ENCODE measurements around the gene CCDC78.

The CCDC78 gene

DNA sequence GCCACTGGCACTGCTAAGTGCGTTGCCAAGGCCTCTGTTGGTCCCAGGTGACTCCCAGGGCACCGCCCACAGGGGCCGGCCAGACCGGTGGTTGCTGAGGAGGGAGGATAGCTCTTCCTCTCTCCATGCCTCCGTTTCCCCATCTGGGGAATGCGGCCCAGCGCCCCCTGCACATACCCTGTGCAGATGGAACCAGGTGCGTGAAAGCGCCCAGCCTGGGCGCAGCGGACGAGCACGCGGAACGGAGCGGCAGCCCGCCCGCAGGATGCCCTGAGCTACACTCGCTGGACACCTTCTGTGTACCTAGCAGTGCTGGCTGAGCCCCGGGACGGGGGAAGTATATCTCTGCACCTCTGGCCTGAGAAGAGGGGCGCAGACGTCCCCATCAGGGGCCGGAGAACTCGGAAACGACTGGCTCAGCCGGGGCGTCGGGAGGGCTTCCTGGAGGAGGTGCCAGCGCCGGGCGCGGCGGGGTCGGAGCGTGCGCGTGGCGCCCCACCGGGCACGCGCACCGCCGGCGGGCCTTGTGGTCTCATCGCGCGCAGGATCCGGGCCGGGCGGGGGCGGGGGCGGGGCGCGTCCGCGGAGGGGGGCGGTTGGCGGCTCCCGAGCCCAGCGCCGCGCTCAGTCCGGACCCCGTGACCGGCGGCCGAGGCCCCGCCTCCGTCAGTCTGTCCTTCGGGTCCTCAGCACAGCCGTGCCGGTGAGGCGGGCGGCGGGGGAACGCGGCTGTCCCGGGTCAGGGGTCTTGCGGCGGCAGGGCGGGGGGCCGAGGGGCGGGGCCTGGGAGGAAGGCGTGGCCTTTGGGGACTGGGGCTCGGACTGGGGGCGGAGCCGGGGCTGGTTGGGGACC, at the start of gene CCDC78, which contains the start of gene HAGHL:
Gene CCDC78, minus strand, starts transcription at position 6 of the 853 bp plus-strand sequence. CDS start 76 bp downstream, outside the sequence.
Gene HAGHL, plus strand, starts transcription at position 669 of the 853 bp plus-strand sequence. CDS start 404 bp downstream, outside the sequence.
- peak; percentile 51 for FAIRE-seq
- DNase-seq (ENCODE audit: insufficient read length, low spot score), result no peak

DNA sequence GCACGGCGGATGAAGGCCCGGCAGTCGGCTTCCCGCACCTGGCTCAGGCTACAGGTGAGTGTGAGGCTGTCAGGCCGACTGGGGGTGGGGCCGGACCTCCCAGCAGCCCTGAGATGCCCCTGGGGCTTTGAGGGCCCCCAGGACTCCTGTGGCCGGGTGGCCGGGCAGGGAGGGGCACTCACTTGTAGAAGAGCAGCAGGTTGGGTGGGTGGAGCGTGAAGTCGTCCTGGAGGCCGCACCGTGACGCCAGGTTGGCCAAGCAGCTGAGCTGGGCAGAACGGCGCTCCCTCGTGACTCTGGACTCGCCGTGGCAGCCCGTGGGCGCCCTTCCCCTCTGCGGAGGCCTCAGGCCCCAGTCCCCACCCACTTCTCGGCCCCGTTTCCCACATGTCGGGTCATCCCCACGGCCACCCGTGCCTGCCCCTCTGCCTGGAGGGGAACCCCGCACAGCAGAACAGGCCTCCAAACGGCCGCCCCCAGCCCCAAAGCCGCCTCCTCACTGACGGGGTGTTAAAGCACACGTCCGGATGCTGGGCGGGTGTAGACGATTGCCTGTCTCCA, 49.1 kb upstream of the CCDC78 start:
- FAIRE-seq, result no peak
- DNase-seq (ENCODE audit: insufficient read length, low spot score), result no peak

DNA sequence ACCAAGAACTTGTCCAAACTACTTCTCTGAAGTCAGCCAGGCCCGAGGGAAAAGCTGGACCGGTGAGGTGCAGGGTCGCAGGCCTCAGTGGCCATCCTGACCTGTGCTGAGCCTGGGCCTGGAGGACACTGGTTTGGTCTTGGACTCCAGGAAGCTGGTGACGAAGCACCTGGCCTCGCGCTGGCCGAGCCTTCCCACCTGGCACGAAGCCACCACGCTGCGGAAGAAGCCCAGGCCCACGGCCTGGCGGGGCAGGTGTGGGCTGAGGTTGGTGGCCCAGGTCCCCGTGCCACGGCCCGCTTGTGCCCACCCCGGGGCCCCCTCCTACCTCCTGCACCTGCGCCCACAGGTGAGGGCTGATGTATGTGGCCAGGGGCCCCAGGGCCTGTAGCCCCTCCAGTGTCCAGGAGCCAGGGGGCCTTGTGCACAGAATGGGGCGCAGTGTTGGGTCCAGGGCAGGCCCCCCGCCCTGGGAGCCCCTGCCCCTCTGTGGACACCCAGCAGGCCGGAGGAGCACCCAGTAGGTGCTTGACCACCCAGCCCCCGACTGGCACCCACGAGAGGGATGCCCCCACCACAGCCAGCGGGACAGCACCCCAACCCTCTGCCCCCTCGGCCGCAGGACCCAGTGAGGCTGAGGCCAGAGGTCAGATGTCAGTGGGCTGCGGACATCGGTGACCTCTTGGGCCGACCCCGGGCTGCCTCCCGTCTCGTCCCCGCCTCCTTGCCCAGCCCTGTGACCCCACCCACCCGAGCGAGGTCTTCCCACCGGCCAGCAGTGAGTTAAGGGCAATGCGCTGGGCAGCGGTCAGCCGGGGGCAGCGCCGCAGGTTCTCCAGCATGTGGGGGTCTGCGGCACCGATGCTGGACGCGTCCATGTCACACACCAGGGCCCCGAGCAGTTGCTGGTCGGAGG, 48.1 kb upstream of the CCDC78 start:
- FAIRE-seq (no peak), DNase-seq (ENCODE audit: insufficient read length, low spot score) (no peak)

DNA sequence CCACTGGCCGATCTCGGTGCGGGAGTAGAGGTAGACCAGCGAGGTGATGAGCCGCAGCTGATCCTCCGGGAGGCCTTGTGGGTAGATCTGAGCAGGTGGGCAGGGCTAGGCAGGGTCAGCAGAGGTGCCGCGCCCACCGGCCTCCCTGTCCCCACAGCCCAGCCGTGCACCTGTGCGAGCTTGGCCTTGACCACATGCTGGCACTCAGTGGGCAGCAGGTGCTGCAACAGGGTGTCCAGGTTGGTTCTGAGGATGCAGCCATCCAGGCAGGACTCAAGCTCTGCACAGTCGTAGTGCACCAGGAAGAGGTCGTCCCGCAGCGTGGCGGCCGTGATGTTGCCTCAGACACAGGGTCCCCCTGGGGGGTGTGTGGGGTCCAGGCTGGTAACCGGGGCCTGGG, 46.7 kb upstream of the CCDC78 start:
- peak; percentile 28 for FAIRE-seq
- no peak for DNase-seq (ENCODE audit: insufficient read length, low spot score)

DNA sequence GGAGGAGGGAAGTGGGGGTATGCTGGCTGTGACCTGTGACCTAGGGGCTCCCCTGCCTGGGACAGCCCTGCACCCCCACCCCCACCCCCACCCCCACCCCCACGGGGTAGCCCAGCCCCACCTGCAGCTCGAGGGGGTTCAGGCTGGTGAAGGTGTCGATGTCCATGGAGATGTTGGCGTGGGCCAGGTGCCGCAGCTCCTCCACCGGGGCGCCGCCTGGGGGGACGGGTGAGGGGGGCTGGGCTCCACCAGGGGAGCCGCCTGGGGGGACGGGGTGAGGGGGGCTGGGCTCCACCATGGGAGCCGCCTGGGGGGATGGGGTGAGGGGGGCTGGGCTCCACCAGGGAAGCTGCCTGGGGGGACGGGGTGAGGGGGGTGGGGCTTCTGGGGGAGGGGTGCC, 44.2 kb upstream of the CCDC78 start:
- FAIRE-seq (no peak), DNase-seq (ENCODE audit: insufficient read length, low spot score) (no peak)

DNA sequence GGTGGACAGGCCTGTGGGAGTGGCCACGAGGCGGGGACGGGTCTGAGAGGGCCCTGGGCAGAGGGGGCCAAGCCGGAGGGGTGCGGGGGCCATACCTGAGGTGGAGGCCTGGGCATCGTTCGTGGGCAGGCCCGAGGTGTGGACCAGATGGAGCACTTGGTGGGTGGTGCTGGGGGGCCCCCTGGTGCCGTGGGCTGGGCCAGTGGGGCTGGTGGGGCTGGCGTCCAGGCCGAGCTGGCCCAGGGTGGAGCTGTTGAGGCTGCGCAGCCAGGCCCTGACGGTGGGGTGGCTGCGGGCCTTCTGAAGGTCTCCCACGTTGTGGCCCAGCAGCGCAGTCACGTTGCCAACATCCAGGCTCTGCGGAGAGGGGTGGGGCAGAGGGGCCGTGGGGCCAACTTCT, 43.7 kb upstream of the CCDC78 start:
- DNase-seq (ENCODE audit: insufficient read length, low spot score) (no peak), FAIRE-seq (no peak)

DNA sequence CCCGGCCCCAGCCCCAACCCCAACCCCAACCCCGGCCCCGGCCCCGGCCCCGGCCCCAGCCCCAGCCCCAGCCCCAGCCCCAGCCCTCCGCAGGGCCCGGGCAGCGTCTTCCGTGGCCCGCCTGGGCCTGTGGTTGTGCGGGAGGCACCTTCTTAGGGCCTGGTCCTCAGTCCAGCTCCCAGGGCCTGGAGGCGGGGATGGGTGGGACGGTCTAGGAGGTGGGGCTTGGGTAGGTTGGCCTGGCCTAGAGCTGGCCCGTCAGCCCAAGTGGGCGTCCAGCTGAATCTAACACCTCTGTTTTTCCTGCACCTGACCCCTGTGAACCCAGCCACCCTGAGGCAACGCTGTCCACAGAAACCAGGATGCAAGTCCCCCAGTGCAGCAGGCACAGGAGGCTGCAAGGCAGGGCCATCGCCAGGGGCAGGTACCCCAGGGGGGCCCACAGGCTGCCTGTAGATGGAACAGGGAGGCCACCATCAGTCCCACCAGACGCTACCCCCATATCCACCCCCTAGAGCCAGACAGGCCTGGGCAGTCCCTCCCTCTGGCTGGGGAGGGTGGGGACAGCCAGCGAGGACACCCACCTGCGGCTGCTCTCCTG, 43.0 kb upstream of the CCDC78 start:
- FAIRE-seq (no peak), DNase-seq (ENCODE audit: insufficient read length, low spot score) (no peak)

DNA sequence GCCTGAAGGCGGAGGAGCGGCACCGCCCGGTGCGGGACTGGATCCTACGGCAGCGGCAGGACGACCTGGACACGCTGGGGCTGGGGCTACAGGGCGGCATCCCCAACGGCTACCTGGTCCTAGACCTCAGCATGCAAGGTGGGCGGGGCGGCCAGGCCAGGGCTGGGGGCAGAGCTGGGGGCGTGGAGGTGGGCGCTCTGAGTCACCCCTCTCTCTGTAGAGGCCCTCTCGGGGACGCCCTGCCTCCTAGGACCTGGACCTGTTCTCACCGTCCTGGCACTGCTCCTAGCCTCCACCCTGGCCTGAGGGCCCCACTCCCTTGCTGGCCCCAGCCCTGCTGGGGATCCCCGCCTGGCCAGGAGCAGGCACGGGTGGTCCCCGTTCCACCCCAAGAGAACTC, 42.2 kb upstream of the CCDC78 start:
- FAIRE-seq, result no peak
- no peak for DNase-seq (ENCODE audit: insufficient read length, low spot score)

DNA sequence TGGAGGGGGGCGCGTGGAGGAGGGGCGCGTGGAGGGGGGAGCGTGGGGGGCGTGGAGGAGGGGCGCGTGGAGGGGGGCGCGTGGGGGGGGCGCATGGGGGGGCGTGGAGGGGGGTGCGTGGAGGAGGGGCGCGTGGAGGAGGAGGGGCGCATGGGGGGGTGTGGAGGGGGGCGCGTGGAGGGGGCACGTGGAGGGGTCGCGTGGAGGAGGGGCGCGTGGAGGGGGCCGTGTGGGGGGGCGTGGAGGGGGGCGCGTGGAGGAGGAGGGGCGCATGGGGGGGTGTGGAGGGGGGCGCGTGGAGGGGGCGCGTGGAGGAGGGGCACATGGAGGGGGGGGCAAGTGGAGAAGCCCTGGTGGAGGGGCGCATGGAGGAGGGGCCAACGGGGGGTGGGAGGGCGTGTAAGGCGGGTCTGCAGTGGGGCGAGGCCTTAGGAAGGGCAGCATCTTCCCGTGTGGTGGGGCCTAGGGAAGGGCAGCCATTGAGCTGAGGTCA, 41.5 kb upstream of the CCDC78 start:
- FAIRE-seq, result no peak
- DNase-seq (ENCODE audit: insufficient read length, low spot score), result no peak

DNA sequence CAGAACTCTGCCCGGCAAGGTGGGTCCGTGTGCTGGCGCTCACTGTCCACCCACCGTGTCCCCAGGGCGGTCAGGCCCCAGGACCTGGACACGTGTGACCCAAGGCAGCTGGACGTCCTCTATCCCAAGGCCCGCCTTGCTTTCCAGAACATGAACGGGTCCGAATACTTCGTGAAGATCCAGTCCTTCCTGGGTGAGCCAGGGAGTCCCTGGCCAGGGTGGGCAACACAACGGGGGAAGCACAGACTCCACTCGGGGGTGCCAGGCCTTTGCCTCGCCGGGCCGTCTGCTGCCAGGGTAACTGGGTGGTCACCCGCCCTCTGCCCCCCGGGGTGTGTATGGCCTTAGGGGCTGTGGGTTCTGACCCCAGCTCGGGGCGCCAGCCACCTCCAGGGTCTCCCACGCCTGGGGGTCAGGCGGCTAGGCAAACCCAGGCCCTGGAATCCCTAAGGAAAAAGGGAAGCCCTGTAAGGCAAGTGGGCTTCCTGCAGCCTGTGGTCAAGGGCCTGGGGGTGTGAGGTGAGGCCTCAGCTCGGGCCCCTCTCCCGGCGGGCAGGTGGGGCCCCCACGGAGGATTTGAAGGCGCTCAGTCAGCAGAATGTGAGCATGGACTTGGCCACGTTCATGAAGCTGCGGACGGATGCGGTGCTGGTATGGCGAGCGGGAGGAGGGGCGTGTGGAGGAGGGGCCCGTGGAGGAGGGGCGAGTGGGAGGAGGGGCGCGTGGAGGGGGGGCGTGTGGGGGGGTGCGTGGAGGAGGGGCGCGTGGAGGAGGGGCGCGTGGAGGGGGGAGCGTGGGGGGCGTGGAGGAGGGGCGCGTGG, 40.8 kb upstream of the CCDC78 start:
- FAIRE-seq, result no peak
- no peak for DNase-seq (ENCODE audit: insufficient read length, low spot score)

DNA sequence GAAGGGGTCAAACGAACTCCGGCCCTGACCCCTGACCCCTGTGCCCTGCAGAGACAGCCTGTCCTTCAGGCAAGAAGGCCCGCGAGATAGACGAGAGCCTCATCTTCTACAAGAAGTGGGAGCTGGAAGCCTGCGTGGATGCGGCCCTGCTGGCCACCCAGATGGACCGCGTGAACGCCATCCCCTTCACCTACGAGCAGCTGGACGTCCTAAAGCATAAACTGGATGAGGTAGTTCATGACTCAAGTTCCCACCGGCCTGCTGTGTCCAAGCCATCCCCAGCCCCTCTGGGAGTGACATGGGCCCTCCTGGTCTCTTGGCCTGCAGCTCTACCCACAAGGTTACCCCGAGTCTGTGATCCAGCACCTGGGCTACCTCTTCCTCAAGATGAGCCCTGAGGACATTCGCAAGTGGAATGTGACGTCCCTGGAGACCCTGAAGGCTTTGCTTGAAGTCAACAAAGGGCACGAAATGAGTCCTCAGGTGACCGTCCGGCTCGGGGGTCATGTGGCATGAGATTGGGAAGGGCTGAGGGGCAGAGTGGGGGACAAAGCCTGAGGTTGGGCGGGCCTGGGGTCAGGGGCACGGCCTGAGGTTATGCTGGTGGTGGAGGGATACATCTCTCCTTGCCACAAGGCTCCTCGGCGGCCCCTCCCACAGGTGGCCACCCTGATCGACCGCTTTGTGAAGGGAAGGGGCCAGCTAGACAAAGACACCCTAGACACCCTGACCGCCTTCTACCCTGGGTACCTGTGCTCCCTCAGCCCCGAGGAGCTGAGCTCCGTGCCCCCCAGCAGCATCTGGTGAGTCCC, 40.0 kb upstream of the CCDC78 start:
- DNase-seq (ENCODE audit: insufficient read length, low spot score), result no peak
- FAIRE-seq, result no peak

DNA sequence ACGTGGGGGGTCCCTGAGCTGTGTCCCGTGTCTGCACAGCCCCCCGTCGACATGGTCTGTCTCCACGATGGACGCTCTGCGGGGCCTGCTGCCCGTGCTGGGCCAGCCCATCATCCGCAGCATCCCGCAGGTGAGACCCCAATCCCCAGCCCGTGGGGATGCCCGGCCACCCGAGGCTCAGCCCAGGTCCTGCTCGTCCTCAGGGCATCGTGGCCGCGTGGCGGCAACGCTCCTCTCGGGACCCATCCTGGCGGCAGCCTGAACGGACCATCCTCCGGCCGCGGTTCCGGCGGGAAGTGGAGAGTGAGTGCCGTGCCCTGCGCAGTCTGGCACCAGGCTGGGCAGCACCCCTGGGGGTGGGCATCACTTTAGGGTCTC, 39.2 kb upstream of the CCDC78 start:
- no peak for DNase-seq (ENCODE audit: insufficient read length, low spot score)
- no peak for FAIRE-seq

DNA sequence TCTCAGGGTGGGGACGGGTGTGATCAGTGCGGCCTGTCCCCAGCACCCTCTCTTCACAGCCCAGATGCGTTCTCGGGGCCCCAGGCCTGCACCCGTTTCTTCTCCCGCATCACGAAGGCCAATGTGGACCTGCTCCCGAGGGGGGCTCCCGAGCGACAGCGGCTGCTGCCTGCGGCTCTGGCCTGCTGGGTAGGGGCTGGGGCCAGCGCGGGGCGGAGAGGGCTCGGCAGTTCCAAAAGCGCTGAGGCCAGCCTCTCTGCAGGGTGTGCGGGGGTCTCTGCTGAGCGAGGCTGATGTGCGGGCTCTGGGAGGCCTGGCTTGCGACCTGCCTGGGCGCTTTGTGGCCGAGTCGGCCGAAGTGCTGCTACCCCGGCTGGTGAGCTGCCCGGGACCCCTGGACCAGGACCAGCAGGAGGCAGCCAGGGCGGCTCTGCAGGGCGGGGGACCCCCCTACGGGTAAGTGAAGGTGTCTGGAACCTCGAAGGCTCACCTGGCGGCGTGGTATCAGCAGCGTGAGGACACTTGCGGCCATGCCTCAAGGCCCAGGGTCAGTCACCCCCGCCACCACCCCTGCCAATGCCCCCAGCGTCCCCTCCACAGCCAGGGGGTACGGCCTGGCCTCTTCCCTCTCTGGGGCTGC, 38.7 kb upstream of the CCDC78 start:
- no peak for DNase-seq (ENCODE audit: insufficient read length, low spot score)
- no peak for FAIRE-seq

DNA sequence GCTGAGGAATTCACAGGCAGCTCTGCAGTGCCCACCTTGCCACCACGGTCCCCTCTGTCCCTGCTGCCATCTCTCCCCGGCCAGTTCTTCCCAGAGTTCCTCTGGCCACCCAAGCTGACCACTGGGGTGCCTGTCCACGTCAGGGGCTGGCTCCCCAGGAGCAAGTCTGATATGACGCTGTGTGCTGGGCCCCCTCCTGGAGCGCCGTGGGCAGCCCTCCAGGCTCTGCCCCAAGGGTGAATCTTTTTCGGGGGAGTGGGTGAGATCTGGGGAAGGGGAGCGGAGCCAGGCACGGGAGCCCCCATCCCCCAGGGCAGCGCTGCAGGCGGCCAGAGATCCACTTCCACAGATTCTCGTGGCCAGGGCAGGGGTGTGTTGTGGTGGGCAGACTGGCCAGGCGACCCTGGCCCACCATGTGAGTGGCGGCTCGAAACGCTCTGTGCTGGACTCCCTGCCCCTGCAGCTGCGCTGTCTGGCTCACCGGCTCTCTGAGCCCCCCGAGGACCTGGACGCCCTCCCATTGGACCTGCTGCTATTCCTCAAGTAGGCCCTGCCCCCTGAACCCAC, 38.0 kb upstream of the CCDC78 start:
- DNase-seq (ENCODE audit: insufficient read length, low spot score), result no peak
- FAIRE-seq, result no peak

DNA sequence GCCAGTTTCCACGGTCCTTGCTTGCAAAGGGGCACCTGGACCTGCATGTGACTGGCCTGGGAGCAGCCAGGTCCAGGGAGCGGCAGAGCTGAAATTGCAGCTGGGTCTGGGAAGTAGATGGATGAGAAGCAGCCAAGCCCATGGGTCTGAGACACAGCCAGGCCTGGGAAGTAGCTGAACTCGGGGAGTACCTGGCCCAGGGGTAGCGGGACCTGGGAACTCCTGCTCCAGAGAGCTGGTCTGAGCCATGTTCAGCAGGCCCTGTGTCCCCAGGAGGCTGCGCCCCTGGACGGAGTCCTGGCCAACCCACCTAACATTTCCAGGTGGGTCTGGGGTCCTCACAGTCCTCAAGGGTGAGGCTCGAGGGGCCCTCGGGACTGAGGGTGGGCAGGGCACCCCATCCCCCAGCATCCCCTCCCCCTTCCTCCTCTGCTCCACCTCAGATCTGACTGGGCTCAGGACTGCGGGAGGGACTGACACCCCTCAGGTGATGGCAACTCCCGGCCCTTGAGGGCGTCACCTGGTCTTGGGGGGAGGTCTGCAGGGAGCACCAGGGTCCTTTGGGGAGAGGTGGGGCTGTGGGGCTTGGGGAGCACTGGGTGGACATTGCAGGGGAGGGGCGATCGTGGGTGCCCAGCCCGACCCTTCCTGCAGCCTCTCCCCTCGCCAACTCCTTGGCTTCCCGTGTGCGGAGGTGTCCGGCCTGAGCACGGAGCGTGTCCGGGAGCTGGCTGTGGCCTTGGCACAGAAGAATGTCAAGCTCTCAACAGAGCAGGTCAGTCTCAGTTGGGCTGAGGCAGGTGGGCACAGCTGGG, 37.3 kb upstream of the CCDC78 start:
- DNase-seq (ENCODE audit: insufficient read length, low spot score) (no peak), FAIRE-seq (no peak)

DNA sequence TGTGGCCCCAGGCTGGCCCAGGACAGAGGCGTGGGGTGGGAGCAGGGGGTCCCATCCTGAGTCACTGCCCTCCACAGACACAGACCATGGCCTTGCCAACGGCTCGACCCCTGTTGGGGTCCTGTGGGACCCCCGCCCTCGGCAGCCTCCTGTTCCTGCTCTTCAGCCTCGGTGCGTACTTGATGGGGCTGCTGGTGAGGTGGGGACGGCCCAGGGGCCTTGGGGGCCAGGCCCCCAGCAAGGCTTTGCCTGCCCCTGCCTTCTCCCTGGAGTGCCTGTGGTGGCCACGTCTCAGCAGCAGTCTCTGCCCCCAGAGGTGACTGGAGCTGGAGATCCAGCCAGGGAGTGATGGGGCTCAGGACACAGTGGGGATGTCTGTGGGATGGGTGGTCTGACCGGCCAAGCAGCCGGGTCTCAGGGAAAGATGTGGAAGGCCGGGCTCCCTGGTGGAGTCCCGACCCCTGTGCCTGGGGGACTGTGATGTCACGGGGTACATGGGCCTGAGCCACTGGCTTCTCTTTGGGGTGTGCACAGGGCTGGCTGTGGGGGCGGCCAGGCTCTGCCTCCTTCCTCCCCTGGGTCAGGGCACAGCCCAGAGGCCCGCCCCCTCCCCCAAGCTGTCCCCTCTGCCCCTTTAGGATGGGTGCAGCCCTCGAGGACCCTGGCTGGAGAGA, 36.5 kb upstream of the CCDC78 start:
- DNase-seq (ENCODE audit: insufficient read length, low spot score) (no peak), FAIRE-seq (no peak)
